ENCODE measurements around the gene SMIM36. TPM values are rescaled to one million over a fixed set of nuclear protein-coding genes. Genes with fewer than 3 reads are reported as not detected.
"Not testable (repeated sequence)": the region's sequence is repeated elsewhere in the genome, so short reads cannot be mapped to it uniquely, and the experiment has no call there.

SMIM36 gene
- total RNA-seq, 1 donor from 2014 or later: not detected

DNA sequence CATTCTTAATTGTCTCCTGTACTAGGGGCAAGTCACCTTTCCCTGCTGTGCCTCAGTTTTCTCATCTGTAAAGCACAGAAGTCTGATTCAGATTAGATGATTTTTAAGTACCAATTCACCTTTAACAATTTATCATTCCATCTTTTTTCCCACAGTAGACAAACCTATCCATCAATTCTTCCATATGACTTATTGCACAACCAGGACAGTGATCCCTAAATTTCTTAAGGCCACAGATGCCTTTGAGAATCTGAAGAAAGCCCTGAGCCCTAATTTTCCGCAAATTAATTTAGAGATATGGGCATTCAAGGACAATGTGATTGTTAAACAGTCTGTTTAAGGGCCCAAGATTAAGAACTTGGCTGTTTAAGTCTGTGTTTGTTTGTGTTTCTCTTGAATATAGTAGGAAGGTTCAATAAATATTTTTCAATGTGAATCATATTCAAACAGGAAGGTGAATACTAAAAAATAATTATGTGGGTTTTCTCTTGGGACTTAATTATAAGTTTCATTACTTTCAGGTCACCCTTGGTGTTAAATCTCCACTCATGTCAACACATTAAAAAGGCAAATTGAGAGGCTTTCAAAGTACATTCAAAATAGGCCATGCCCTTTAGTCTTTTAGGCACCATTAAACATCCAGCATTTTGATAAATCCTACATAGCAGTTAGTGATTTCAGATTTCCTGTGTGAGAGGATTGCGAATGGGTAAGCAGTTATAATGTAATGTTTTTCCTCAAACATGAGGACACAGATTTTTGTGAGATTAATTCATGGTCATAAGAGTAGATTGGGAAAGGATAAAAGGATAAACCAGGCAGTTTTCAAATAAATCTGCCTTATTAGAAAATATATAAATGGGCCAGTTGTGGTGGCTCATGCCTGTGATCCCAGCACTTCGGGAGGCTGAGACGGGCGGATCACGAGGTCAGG is 54.7 kb downstream of the SMIM36 start:
- DNase-seq (ENCODE audit: extremely low read depth, low read depth, low spot score): no peak

DNA sequence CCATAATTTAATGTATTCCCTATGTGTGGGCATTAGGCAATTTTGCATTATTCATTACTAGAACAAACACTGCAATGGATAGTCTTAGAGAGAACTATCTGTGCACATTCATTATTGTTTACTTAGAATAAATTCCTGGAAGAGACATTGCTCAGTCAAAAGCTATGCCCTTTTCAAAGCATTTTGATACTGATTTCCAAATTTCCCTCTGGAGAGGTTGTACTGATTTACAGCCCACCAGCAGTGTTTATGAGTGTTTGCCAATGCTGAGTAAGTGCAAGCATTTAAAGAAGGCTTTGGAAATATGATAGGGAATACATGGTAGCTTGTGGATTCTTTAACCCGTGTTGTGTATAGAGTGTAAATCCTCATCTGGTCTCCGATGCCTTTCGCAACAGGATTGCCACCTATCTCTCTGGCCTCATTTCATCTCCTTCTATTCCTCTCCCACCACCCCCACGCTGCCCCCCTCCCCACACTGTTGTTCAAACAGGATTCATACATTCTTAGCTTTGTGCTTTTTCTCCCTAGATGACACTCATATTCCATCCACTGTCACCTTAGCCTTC is 56.3 kb downstream of the SMIM36 start:
- DNase-seq (ENCODE audit: extremely low read depth, low read depth, low spot score): no peak

GRCh38 chr17:55453839-55454557 is 57.3 kb downstream of the SMIM36 start:
- no peak for DNase-seq (ENCODE audit: extremely low read depth, low read depth, low spot score)

GRCh38 chr17:55452139-55452790 is 59.0 kb downstream of the SMIM36 start:
- DNase-seq (ENCODE audit: extremely low read depth, low read depth, low spot score): no peak

GRCh38 chr17:55451758-55452138 is 59.5 kb downstream of the SMIM36 start:
- DNase-seq (ENCODE audit: extremely low read depth, low read depth, low spot score): no peak

DNA sequence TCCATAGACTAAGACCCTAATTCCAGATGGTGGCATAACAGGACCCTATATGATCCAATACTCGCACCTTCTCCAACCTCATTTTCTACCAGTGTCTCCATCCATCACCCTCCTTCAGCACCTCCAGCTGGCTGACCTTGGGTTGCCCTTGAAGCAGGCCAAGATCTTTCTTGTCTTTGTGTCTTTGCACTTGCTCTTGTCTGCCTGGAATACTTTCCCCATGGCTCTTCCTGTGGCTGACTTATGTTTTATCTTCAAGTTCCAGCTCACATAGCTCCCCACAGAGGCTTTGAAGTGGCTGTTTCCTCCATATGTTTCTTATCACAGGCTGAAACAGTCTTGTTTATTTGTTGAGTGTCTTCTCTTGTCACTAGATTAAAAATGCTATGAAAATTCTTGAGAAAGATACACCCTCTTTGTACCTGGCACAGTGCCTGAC is 60.0 kb downstream of the SMIM36 start:
- DNase-seq (ENCODE audit: extremely low read depth, low read depth, low spot score): no peak

- no peak for DNase-seq (ENCODE audit: extremely low read depth, low read depth, low spot score)
These were observed 60.9 kb downstream of the SMIM36 start for GRCh38 chr17:55450232-55450825.

GRCh38 chr17:55448681-55449080 is 62.6 kb downstream of the SMIM36 start:
- no peak for DNase-seq (ENCODE audit: extremely low read depth, low read depth, low spot score)

GRCh38 chr17:55446581-55447205 is 64.6 kb downstream of the SMIM36 start:
- no peak for DNase-seq (ENCODE audit: extremely low read depth, low read depth, low spot score)

DNA sequence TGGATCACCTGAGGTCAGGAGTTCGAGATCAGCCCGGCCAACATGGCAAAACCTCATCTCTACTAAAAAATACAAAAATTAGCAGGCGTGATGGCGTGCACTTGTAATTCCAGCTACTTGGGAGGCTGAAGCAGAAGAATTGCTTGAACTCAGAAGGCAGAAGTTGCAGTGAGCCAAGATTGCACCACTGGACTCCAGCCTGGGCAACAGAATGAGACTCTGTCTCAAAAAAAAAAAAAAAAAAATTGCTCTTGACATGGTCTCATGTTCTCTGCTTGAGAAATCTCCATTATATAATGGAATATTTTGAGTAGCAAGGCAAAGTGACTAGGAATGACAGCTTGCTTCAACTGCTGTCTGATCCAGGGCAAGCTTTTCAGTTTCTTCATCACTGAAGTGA is 65.2 kb downstream of the SMIM36 start:
- not testable (repeated sequence) for DNase-seq (ENCODE audit: extremely low read depth, low read depth, low spot score)

GRCh38 chr17:55444471-55445441 is 66.5 kb downstream of the SMIM36 start:
- no peak for DNase-seq (ENCODE audit: extremely low read depth, low read depth, low spot score)

DNA sequence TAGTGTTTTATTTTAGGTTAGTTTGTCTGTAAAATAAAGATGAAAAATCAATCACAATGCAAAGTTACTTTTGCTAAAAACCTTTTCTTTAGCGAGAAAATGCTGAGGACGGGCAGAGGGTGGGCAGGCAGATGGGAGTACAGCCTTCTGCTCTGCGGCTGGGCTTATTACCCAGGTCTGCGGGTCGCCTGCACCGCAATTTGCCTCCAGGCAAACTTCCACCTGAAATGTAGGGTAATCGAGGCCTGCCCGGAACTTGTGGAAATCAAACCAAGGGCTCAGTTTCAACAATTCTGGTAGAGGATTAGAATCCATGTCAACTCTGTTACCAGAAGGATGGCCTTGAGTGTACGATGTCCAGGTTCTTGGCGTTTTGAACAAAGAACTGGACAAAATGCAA is 67.3 kb downstream of the SMIM36 start:
- DNase-seq (ENCODE audit: extremely low read depth, low read depth, low spot score): no peak

DNA sequence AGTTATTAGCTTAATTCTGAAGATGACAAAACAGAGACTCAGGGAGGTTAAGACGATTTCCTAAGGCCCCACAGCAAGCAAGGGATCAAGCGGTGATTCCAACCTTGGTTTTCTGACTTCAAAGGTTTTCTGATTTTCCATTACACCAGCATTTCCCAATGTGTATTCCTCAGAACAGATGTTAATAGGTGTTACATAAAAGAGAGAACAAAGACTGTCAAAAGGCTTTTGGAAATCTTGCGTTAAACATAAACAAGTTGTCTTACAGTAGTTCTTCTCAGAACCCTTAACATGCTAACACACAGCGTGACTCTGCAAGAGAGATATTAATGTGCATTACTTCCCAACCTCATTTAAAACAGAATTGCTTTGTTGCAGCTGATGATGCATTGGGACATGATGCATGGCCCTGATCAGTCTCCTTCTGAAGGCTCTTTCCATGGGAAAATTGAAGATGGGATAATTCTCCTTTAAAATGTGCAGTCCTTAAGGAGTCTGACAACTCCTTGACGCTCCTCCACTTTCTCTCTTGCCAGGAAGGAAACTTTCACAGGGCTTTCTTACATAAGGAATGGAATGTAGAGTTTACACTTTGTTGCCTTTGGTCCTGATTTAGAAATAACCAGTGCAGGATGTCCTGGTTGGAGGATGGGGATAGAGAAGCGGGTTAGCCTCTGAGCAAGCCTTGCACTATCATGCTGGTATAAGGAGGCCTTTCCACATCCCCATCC is 68.1 kb downstream of the SMIM36 start:
- DNase-seq (ENCODE audit: extremely low read depth, low read depth, low spot score): no peak

- DNase-seq (ENCODE audit: extremely low read depth, low read depth, low spot score): no peak
These were observed 68.8 kb downstream of the SMIM36 start for GRCh38 chr17:55442462-55442861.

GRCh38 chr17:55441544-55441943 is 69.7 kb downstream of the SMIM36 start:
- DNase-seq (ENCODE audit: extremely low read depth, low read depth, low spot score): no peak

- no peak for DNase-seq (ENCODE audit: extremely low read depth, low read depth, low spot score)
These were observed 70.9 kb downstream of the SMIM36 start for GRCh38 chr17:55440391-55440790.

DNA sequence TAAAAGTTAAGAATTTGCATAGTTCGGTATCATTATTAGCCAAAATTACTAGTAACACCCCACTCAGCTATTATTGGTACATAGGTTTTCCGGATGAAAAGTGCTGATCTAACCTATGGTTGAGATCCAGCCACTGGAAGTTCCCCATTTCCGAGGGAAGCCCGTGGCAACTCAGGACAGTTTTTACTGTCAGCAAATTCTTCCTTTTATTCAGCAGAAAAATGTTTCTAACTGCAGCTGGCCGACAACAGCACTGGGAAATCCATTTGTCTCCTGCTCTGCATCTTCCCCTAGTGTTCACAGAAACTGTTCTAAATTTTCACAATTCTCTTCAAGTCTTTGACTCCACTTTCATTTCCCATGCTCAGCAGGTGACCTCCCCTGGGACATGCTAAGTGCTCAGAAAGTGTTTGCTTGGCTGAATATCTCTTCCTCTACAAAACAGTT is 74.1 kb downstream of the SMIM36 start:
- DNase-seq (ENCODE audit: extremely low read depth, low read depth, low spot score): no peak
